ENCODE results near the gene NDST1. TPM values are rescaled to one million over a fixed set of nuclear protein-coding genes. Genes with fewer than 3 reads are reported as not detected.

NDST1 gene
- polyA plus RNA-seq, 2 of the 4 experiments (the other 2 are of a cell fraction): 24.4 to 50.8 TPM

DNA sequence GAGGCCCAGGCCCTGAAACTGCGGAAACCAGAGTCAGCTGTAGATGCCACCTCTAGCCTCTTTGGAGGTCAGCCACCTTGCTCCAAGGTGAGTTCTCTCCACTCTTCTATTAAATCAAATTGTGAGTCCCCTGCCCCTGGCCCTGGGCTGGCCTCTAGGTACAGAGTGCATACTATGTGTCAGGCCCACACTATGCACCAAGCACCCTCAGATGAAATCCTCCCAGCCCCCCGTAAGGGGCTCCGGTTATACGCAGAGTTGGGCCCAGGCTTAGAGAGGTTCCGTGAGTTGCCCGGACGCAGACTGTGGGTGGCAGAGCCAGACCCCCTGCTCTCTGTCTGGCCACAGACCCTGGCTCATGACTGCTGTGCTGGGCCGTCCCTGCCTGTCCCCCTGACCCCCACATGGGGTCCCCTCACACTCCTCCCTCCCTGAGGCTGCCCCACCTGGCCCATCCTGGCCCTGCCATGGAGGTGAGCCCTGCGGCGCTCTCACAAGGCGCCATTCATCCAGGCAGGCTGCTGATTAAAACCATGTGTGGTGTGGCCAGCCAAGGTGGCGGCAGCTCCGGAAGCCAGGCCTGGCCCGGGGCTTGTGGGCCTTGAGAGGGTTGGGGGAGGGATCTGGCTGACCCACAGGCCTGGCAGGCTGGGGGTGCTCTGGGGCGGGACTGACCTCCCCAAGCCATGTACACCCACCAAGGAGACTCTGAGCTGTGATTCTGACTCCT, 67.1 kb downstream of the NDST1 start:
- H3K4me2 ChIP-seq: no peak overlapping the region
- no peaks in the 10 kb centered on the region for H3K4me1 ChIP-seq
- no peaks in the 10 kb centered on the region for H3K9me3 ChIP-seq
- 86% methylated on average over 12 of the region's 15 CpGs for WGBS (ENCODE audit: missing lambda C conversion rate)
- TF ChIP-seq MYC (IDR thresholded peaks at IDR 0.05; ENCODE audit: borderline replicate concordance, low read length) (no peak), HDAC2 (IDR thresholded peaks at IDR 0.05) (no peak), TFCP2L1 (CRISPR knock-in tag; IDR thresholded peaks at IDR 0.05) (no peak), JUNB (IDR thresholded peaks at IDR 0.05) (no peak), SREBF2 (IDR thresholded peaks at IDR 0.05) (no peak), BHLHE40 (IDR thresholded peaks at IDR 0.05; ENCODE audit: low read depth, low read length) (no peak), PHF8 (IDR thresholded peaks at IDR 0.05; ENCODE audit: borderline replicate concordance, low read depth) (no peak), KDM5A (IDR thresholded peaks at IDR 0.05) (no peak), EP300 (IDR thresholded peaks at IDR 0.05) (no peak), HEYL (CRISPR knock-in tag; IDR thresholded peaks at IDR 0.05) (no peak), TP53 (CRISPR knock-in tag; IDR thresholded peaks at IDR 0.05) (no peak), ZNF302 (CRISPR knock-in tag; IDR thresholded peaks at IDR 0.05) (no peak), FOSB (CRISPR knock-in tag; IDR thresholded peaks at IDR 0.05) (no peak), POLR2A (IDR thresholded peaks at IDR 0.05; ENCODE audit: low read length) (no peak), EHF (CRISPR knock-in tag; IDR thresholded peaks at IDR 0.05) (no peak)
- TF ChIP-seq, protein P1, sequence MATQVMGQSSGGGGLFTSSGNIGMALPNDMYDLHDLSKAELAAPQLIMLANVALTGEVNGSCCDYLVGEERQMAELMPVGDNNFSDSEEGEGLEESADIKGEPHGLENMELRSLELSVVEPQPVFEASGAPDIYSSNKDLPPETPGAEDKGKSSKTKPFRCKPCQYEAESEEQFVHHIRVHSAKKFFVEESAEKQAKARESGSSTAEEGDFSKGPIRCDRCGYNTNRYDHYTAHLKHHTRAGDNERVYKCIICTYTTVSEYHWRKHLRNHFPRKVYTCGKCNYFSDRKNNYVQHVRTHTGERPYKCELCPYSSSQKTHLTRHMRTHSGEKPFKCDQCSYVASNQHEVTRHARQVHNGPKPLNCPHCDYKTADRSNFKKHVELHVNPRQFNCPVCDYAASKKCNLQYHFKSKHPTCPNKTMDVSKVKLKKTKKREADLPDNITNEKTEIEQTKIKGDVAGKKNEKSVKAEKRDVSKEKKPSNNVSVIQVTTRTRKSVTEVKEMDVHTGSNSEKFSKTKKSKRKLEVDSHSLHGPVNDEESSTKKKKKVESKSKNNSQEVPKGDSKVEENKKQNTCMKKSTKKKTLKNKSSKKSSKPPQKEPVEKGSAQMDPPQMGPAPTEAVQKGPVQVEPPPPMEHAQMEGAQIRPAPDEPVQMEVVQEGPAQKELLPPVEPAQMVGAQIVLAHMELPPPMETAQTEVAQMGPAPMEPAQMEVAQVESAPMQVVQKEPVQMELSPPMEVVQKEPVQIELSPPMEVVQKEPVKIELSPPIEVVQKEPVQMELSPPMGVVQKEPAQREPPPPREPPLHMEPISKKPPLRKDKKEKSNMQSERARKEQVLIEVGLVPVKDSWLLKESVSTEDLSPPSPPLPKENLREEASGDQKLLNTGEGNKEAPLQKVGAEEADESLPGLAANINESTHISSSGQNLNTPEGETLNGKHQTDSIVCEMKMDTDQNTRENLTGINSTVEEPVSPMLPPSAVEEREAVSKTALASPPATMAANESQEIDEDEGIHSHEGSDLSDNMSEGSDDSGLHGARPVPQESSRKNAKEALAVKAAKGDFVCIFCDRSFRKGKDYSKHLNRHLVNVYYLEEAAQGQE (IDR thresholded peaks at IDR 0.05): no peak
- TF ChIP-seq, protein P2, sequence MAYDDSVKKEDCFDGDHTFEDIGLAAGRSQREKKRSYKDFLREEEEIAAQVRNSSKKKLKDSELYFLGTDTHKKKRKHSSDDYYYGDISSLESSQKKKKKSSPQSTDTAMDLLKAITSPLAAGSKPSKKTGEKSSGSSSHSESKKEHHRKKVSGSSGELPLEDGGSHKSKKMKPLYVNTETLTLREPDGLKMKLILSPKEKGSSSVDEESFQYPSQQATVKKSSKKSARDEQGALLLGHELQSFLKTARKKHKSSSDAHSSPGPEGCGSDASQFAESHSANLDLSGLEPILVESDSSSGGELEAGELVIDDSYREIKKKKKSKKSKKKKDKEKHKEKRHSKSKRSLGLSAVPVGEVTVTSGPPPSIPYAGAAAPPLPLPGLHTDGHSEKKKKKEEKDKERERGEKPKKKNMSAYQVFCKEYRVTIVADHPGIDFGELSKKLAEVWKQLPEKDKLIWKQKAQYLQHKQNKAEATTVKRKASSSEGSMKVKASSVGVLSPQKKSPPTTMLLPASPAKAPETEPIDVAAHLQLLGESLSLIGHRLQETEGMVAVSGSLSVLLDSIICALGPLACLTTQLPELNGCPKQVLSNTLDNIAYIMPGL (CRISPR knock-in tag; IDR thresholded peaks at IDR 0.05; ENCODE audit: borderline replicate concordance): no peak
- POLR2A ChIA-PET: no interaction called here
- no peak for FAIRE-seq
- no peak overlapping the region for H3K4me3 ChIP-seq
- DNase-seq (ENCODE audit: low read depth in 1 of 2, low spot score in 1 of 2): no peak
- ATAC-seq: no peak
- H3K27ac ChIP-seq: peak overlapping the region in 1 of 2 experiments; percentile 32; a peak in 1 of 6 replicates
- CTCF ChIA-PET: interaction anchor here (0.9 to 2.7 kb wide), 7 partner anchors 11 to 116 kb away, joined by 3 to 13 read pairs (median 4); no protein-coding TSS in a partner anchor

DNA sequence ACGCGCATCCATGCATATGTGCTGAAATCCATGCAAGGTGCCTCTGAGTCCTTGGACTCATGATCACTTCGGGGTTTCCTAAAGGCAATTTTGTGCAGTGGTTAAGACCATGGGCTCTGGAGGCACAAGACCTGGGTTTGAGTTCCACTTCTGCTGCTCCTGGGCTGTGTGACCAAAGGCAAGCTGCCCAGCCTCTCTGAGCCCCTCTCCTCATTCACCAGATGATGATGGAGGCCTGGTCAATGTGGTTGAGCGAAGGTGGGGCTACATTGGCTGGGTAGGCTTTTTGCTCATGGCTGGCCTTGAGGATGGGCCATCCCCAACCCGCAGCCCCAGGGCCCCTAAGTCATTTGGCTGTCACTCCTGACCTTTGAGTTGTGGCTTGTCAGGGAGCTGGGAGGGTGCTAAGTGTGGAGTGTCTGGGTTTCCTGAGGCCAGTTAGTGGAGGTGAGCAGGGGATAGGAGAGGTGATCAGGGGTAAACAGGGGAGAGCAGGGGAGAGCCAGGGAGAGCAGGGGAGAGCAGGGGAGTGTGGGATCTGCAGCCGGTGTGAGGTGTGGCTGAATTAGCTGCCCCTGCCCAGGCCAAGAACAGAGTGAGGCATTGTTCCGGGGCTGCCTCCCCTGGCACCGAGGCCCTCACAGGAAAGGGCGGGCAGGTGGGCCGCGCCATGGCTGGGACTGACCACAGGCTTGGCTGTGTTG, 68.0 kb downstream of the NDST1 start:
- no peak for FAIRE-seq
- POLR2A ChIA-PET: interaction anchor here (0.6 kb wide), 1 partner anchor 204 kb away, joined by 3 read pairs; no protein-coding TSS in a partner anchor
- Histone ChIP-seq H3K4me3 (no peak overlapping the region), H3K9me3 (no peaks in the 10 kb centered on the region), H3K27ac (no peak overlapping the region), H3K4me2 (no peak overlapping the region), H3K4me1 (no peaks in the 10 kb centered on the region)
- CTCF ChIA-PET: interaction anchor here (0.9 to 2.4 kb wide), 5 partner anchors 10 to 80 kb away, joined by 3 to 5 read pairs (median 4); no protein-coding TSS in a partner anchor
- TF ChIP-seq, protein P3, sequence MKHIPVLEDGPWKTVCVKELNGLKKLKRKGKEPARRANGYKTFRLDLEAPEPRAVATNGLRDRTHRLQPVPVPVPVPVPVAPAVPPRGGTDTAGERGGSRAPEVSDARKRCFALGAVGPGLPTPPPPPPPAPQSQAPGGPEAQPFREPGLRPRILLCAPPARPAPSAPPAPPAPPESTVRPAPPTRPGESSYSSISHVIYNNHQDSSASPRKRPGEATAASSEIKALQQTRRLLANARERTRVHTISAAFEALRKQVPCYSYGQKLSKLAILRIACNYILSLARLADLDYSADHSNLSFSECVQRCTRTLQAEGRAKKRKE (CRISPR knock-in tag; IDR thresholded peaks at IDR 0.05; ENCODE audit: low read depth): no peak
- TF ChIP-seq CBX2 (IDR thresholded peaks at IDR 0.05; ENCODE audit: borderline replicate concordance, low read depth): no peak
- TF ChIP-seq, protein P4, sequence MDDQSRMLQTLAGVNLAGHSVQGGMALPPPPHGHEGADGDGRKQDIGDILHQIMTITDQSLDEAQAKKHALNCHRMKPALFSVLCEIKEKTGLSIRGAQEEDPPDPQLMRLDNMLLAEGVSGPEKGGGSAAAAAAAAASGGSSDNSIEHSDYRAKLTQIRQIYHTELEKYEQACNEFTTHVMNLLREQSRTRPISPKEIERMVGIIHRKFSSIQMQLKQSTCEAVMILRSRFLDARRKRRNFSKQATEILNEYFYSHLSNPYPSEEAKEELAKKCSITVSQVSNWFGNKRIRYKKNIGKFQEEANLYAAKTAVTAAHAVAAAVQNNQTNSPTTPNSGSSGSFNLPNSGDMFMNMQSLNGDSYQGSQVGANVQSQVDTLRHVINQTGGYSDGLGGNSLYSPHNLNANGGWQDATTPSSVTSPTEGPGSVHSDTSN (IDR thresholded peaks at IDR 0.05): no peak
- 78% methylated on average over 11 of the region's 11 CpGs for WGBS (ENCODE audit: missing lambda C conversion rate)
- no peak for ATAC-seq
- no peak for DNase-seq (ENCODE audit: low read depth in 1 of 2, low spot score in 1 of 2)
